IMR-90 (cell line): Measurements from ENCODE around the gene FPR2. TPM values are rescaled to one million over a fixed set of nuclear protein-coding genes. Genes with fewer than 3 reads are reported as not detected.

Experiments used
- ATAC-seq: fragments of 200-7000 bp; cut with Tn5 transposase; 2 replicates; pipeline ENCODE4 v1.9.1; 2020; ENCODE audit warnings: low read depth, mild to moderate bottlenecking, moderate library complexity
- BruUV-seq: library from RNA; stranded (reverse); fragments of 400-500 nt; replicated peaks from 2 replicates; lab custom pipeline; 2021; lab: Mats Ljungman, UMichigan
- CTCF ChIA-PET: fragments of 300-600 bp; formaldehyde crosslinking; extraction: SDS; loops from one replicate; lab custom pipeline; 2021; ENCODE audit warnings: antibody characterized with exemption; lab: Yijun Ruan, JAX
- POLR2A ChIA-PET: fragments of 300-600 bp; sonication (Branson Sonifier 250); formaldehyde crosslinking; loops from one replicate; lab custom pipeline; 2022; ENCODE audit warnings: antibody characterized with exemption; ENCODE audit not compliant: unreplicated experiment; lab: Charles Lee
- DNase-seq: peaks from one replicate; pipeline ENCODE4 v3.0.0; 2013
- H2AFZ ChIP-seq: replicated peaks from 2 replicates; pipeline ENCODE3; 2013; ENCODE audit warnings: low read length, mild to moderate bottlenecking; ENCODE audit not compliant: poor library complexity
- H2AK5ac ChIP-seq: 2 replicates; pipeline ENCODE4 v1.6.1; 2013; ENCODE audit warnings: low read depth, low read length, inconsistent platforms
- H2AK9ac ChIP-seq: replicated peaks from 2 replicates; pipeline ENCODE3; 2013; ENCODE audit warnings: mild to moderate bottlenecking, low read depth, low read length, moderate library complexity; ENCODE audit not compliant: poor library complexity
- H2BK120ac ChIP-seq: 2 replicates; pipeline ENCODE4 v1.6.1; 2013; ENCODE audit warnings: low read depth, low read length, inconsistent platforms
- H2BK15ac ChIP-seq: 3 replicates; pipeline ENCODE4 v1.6.1; 2013; ENCODE audit warnings: low read depth, low read length, inconsistent platforms
- H2BK20ac ChIP-seq: 2 replicates; pipeline ENCODE4 v1.6.1; 2013; ENCODE audit warnings: low read depth, mild to moderate bottlenecking, inconsistent platforms, low read length, moderate library complexity
- H2BK5ac ChIP-seq: 2 replicates; pipeline ENCODE4 v1.6.1; 2013; ENCODE audit warnings: mild to moderate bottlenecking, low read depth, low read length, inconsistent platforms; ENCODE audit not compliant: poor library complexity, severe bottlenecking
- H3K14ac ChIP-seq: replicated peaks from 2 replicates; pipeline ENCODE4 v1.6.1; 2013; ENCODE audit warnings: low read depth, low read length, inconsistent platforms
- H3K18ac ChIP-seq: 2 replicates; pipeline ENCODE4 v1.6.1; 2013; ENCODE audit warnings: low read depth, low read length, control low read depth
- H3K23ac ChIP-seq: 2 replicates; pipeline ENCODE4 v1.6.1; 2013; ENCODE audit warnings: low read depth, low read length, inconsistent platforms
- H3K27ac ChIP-seq: 2 replicates; pipeline ENCODE4 v1.5.1; 2013; ENCODE audit warnings: mild to moderate bottlenecking, control low read depth, low read length; ENCODE audit not compliant: insufficient read depth
- H3K27me3 ChIP-seq: 2 replicates; pipeline ENCODE4 v1.6.1; 2013; ENCODE audit warnings: low read length; ENCODE audit not compliant: control insufficient read depth, insufficient read depth
- H3K36me3 ChIP-seq: 2 replicates; pipeline ENCODE4 v1.6.1; 2013; ENCODE audit warnings: low read length, mixed read lengths; ENCODE audit not compliant: control insufficient read depth, insufficient read depth
- H3K4ac ChIP-seq: 2 replicates; pipeline ENCODE4 v1.6.1; 2013; ENCODE audit warnings: low read depth, low read length, inconsistent platforms
- H3K4me1 ChIP-seq: 2 replicates; pipeline ENCODE4 v1.6.1; 2013; ENCODE audit warnings: low read length, mixed read lengths; ENCODE audit not compliant: control insufficient read depth, insufficient read depth
- H3K4me2 ChIP-seq: 2 replicates; pipeline ENCODE4 v1.6.1; 2013; ENCODE audit warnings: low read depth, mild to moderate bottlenecking, control low read depth, low read length, moderate library complexity
- H3K4me3 ChIP-seq: 2 replicates; pipeline ENCODE4 v1.5.1; 2013; ENCODE audit warnings: low read depth, mild to moderate bottlenecking, control low read depth, low read length, moderate library complexity; ENCODE audit not compliant: insufficient read depth
- H3K56ac ChIP-seq: 2 replicates; pipeline ENCODE4 v1.6.1; 2013; ENCODE audit warnings: low read length, inconsistent platforms; ENCODE audit not compliant: insufficient read depth; ENCODE audit errors: extremely low read depth
- H3K79me1 ChIP-seq, 2 experiments: 2 replicates each; pipeline ENCODE4 v1.6.1; 2013; ENCODE audit warnings: low read length in 2 of 2, inconsistent platforms in 1 of 2, low read depth in 1 of 2
- H3K9ac ChIP-seq: 2 replicates; pipeline ENCODE4 v1.6.1; 2013; ENCODE audit warnings: low read depth, low read length, control low read depth
- H3K9me1 ChIP-seq: 2 replicates; pipeline ENCODE4 v1.6.1; 2013; ENCODE audit warnings: low read length, inconsistent platforms; ENCODE audit not compliant: insufficient read depth
- H3K9me3 ChIP-seq: 2 replicates; pipeline ENCODE4 v1.6.1; 2013; ENCODE audit warnings: low read length; ENCODE audit not compliant: control insufficient read depth, insufficient read depth
- H4K20me1 ChIP-seq: 2 replicates; pipeline ENCODE4 v1.6.1; 2013; ENCODE audit warnings: low read length, inconsistent platforms; ENCODE audit not compliant: insufficient read depth
- H4K5ac ChIP-seq: 2 replicates; pipeline ENCODE4 v1.6.1; 2013; ENCODE audit warnings: mild to moderate bottlenecking, low read depth, low read length, control low read depth
- H4K8ac ChIP-seq, 2 experiments: 2 replicates each; pipeline ENCODE4 v1.6.1; 2013; ENCODE audit warnings: low read depth in 2 of 2, low read length in 2 of 2, control low read depth in 1 of 2, inconsistent platforms in 1 of 2
- H4K91ac ChIP-seq: 2 replicates; pipeline ENCODE4 v1.6.1; 2013; ENCODE audit warnings: low read depth, low read length, inconsistent platforms; ENCODE audit not compliant: insufficient read depth
- MAFK ChIP-seq: IDR thresholded peaks from 2 replicates; pipeline ENCODE4 v1.6.1; 2012; ENCODE audit warnings: low read depth, low read length, improper control_type of control experiment
- NFE2L2 ChIP-seq: fragments of 150-350 bp; IDR thresholded peaks from 2 replicates; pipeline ENCODE4 v1.6.1; 2016; ENCODE audit warnings: low read depth, mild to moderate bottlenecking, low read length
- POLR2A ChIP-seq: IDR thresholded peaks from 2 replicates; pipeline ENCODE4 v1.6.1; 2012; ENCODE audit warnings: mild to moderate bottlenecking, low read depth, low read length
- RAD21 ChIP-seq: IDR thresholded peaks from 2 replicates; pipeline ENCODE4 v1.6.1; 2012; ENCODE audit warnings: low read length, improper control_type of control experiment
- SMC3 ChIP-seq: fragments of 150-350 bp; IDR thresholded peaks from 2 replicates; pipeline ENCODE4 v1.6.1; 2016; ENCODE audit warnings: low read depth, mild to moderate bottlenecking, antibody characterized with exemption, low read length, moderate library complexity
- WGBS, 2 experiments: methylation state at CpG; one replicate each; pipeline versions ENCODE4 v1.1.5 to v1.1.7; 2013; ENCODE audit warnings: missing lambda C conversion rate in 2 of 2; ENCODE audit not compliant: insufficient read length in 1 of 2; ENCODE audit errors: extremely low coverage in 2 of 2; 5-methylcytosine and 5-hydroxymethylcytosine counted together
- dilution Hi-C: fragments of 300-500 bp; cut with HindIII; formaldehyde crosslinking; loops from one replicate; pipeline ENCODE4 v1.14.3; 2018; ENCODE audit warnings: low sequenced_read_pairs; ENCODE audit not compliant: unreplicated experiment
- in situ Hi-C: fragments of 300-500 bp; cut with MboI; formaldehyde crosslinking; loops from 3 replicates; pipeline ENCODE4 v1.14.3; 2019; ENCODE audit warnings: low sequenced_read_pairs, inconsistent platforms, mixed read lengths
- intact Hi-C: fragments of 100-400 bp; cut with micrococcal nuclease; formaldehyde crosslinking; loops from 2 replicates; pipeline ENCODE4 v1.10.0; 2022
- polyA plus RNA-seq, 3 experiments: library from polyadenylated mRNA; depleted of rRNA; stranded (reverse); fragments of >200 nt; gene quantifications; 2 replicates each; pipeline ENCODE4 v1.2.3, GENCODE V29; 2012; ENCODE audit warnings: low replicate concordance in 1 of 3
- total RNA-seq: library from RNA; depleted of rRNA; stranded (reverse); fragments of >200 nt; gene quantifications from 2 replicates; pipeline ENCODE4 v1.2.3, GENCODE V29; 2012
- TF ChIP-seq, protein P1 (sequence below): conservative IDR thresholded peaks from 2 replicates; pipeline ENCODE4 v1.5.1; 2012; ENCODE audit warnings: mild to moderate bottlenecking, low read depth, low read length, improper control_type of control experiment

Gene FPR2
- total and polyA plus RNA-seq, 2 of the 4 experiments (the other 2 are of a cell fraction) = not detected

DNA sequence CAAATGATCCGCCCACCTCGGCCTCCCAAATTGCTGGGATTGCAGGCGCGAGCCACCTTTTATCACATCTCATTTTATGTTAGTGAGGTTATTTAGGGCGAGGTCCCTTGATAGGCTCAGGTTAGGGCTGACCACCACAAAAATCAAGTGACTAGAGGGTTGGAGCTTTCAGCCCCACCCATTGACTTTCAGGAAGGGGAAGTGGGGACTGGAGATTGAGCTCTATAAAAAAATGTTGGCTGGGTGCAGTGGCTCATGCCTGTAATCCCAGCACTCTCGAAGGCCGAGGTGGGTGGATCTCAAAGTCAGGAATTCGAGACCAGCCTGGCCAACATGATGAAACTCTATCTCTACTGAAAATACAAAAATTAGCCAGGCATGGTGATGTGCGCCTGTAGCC is 54.1 kb downstream of the FPR2 start:
- POLR2A ChIA-PET = no interaction called here
- BruUV-seq = no TSS peak
- ATAC-seq = no peak

More for the DNA sequence above, 54.1 kb downstream of the FPR2 start:
- Histone ChIP-seq H3K79me1 (no peaks in the 10 kb centered on the region), H3K36me3 (no peaks in the 10 kb centered on the region), H3K23ac (no peak overlapping the region), H3K9me3 (peaks cover 4% of the 10 kb centered on the region; the same call in 1 of the 2 replicates), H2BK120ac (no peak overlapping the region), H2BK5ac (no peak overlapping the region), H3K27me3 (no peaks in the 10 kb centered on the region), H2AK9ac (no peak overlapping the region), H3K4ac (no peak overlapping the region), H3K56ac (no peak overlapping the region), H3K27ac (no peak overlapping the region), H3K9me1 (no peaks in the 10 kb centered on the region), H4K20me1 (no peaks in the 10 kb centered on the region), H4K5ac (no peak overlapping the region), H2AK5ac (no peak overlapping the region), H2AFZ (no peak overlapping the region), H4K8ac (no peak overlapping the region), H4K91ac (no peak overlapping the region), H3K4me3 (no peak overlapping the region), H3K4me2 (no peak overlapping the region), H3K4me1 (no peaks in the 10 kb centered on the region), H3K14ac (no peak overlapping the region), H3K9ac (no peak overlapping the region), H2BK20ac (no peak overlapping the region), H3K18ac (no peak overlapping the region), H2BK15ac (no peak overlapping the region)
- no peak for TF ChIP-seq NFE2L2
- no peak for TF ChIP-seq SMC3
- TF ChIP-seq MAFK = no peak
- TF ChIP-seq, protein P1, sequence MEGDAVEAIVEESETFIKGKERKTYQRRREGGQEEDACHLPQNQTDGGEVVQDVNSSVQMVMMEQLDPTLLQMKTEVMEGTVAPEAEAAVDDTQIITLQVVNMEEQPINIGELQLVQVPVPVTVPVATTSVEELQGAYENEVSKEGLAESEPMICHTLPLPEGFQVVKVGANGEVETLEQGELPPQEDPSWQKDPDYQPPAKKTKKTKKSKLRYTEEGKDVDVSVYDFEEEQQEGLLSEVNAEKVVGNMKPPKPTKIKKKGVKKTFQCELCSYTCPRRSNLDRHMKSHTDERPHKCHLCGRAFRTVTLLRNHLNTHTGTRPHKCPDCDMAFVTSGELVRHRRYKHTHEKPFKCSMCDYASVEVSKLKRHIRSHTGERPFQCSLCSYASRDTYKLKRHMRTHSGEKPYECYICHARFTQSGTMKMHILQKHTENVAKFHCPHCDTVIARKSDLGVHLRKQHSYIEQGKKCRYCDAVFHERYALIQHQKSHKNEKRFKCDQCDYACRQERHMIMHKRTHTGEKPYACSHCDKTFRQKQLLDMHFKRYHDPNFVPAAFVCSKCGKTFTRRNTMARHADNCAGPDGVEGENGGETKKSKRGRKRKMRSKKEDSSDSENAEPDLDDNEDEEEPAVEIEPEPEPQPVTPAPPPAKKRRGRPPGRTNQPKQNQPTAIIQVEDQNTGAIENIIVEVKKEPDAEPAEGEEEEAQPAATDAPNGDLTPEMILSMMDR = no peak
- TF ChIP-seq RAD21 = no peak
- no peak for TF ChIP-seq POLR2A
- intact Hi-C loops = no loop called here
- no peak for DNase-seq
- no CpG with 5 or more reads among the region's 9 CpGs for WGBS, 2 experiments
- CTCF ChIA-PET = no interaction called here
- in situ Hi-C loops = no loop called here
- dilution Hi-C loops = no loop called here
